Transverse colon (tissue), 3 donors: ENCODE data around the gene RNF114.

ENCODE experiments used
- POLR2A ChIP-seq: fragments of 450-650 bp; IDR thresholded peaks from one replicate; pipeline ENCODE4 v1.6.1; 2016; ENCODE audit warnings: antibody characterized with exemption, mild to moderate bottlenecking, moderate library complexity
- TF ChIP-seq, protein P1 (sequence below), 5 experiments: fragments of 200-600 bp in 3 of 5; fragments of 450-650 bp in 2 of 5; sonication (generic) in 3 of 5; IDR thresholded peaks; 1 replicate in 2 of 5; 2 replicates in 3 of 5; pipeline ENCODE4 v1.5.1; 2016 to 2017; ENCODE audit warnings: antibody characterized with exemption in 5 of 5, inconsistent platforms in 3 of 5, mild to moderate bottlenecking in 2 of 5, moderate library complexity in 1 of 5

DNA sequence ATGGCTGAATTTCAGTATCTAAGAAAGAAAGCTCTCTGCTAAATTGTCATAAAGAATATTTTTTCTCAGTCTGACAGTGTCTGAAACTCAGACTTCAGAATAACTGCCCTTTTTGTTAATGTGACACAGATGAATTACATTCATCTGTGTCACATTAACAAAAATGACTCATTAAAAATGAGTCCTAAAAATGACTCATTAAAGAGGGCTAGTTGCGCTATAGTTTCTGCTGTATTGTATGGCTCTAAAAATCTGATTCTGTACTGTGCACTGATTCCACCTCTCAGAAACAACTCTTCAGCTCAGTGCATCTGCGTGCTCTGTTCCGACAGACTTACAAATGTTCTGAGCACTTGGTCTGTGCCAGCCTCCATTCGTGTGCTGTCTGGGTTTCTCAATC is 15.0 kb downstream of the RNF114 start:
- TF ChIP-seq, protein P1, sequence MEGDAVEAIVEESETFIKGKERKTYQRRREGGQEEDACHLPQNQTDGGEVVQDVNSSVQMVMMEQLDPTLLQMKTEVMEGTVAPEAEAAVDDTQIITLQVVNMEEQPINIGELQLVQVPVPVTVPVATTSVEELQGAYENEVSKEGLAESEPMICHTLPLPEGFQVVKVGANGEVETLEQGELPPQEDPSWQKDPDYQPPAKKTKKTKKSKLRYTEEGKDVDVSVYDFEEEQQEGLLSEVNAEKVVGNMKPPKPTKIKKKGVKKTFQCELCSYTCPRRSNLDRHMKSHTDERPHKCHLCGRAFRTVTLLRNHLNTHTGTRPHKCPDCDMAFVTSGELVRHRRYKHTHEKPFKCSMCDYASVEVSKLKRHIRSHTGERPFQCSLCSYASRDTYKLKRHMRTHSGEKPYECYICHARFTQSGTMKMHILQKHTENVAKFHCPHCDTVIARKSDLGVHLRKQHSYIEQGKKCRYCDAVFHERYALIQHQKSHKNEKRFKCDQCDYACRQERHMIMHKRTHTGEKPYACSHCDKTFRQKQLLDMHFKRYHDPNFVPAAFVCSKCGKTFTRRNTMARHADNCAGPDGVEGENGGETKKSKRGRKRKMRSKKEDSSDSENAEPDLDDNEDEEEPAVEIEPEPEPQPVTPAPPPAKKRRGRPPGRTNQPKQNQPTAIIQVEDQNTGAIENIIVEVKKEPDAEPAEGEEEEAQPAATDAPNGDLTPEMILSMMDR (IDR thresholded peaks at IDR 0.05): no peak
- no peak for TF ChIP-seq POLR2A
